ENCODE data around the gene ADAM10. TPM values are rescaled to one million over a fixed set of nuclear protein-coding genes. Genes with fewer than 3 reads are reported as not detected.

Gene ADAM10
- total and polyA plus RNA-seq, 8 donors: 5.8 to 159 (median 17.2) TPM

DNA sequence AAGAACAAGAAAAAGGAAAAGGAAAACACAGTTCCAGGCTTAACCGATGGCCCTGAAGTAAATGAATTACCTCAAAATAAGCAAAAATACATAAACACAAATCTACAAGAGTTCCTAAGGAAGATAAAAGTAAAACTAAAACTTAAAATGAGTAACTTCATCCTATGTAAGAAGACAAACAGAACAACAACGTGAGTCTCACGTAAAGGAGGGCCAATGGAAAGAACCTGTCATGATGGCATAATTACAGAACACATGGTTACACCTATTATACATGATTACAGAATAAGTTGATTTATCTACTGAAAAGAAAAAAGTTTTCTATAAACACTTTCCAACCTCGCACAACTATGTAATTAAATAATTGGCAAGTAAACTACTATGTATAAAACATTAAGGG is 42.1 kb downstream of the ADAM10 start:
- Histone ChIP-seq H3K4me1 (peaks cover 0 to 7% (median 0%) of the 10 kb centered on the region in 4 donors), H3K27me3 (no peaks in the 10 kb centered on the region), H3K9me3 (no peaks in the 10 kb centered on the region), H3K4me3 (no peak overlapping the region), H3K36me3 (peaks cover 0 to 3% (median 1%) of the 10 kb centered on the region in 4 donors), H3K27ac (no peak overlapping the region)
- no peak for DNase-seq
- intact Hi-C loops (cut with DNase I; ENCODE audit: low total_unique reads): no loop called here
- TF ChIP-seq, protein P1, sequence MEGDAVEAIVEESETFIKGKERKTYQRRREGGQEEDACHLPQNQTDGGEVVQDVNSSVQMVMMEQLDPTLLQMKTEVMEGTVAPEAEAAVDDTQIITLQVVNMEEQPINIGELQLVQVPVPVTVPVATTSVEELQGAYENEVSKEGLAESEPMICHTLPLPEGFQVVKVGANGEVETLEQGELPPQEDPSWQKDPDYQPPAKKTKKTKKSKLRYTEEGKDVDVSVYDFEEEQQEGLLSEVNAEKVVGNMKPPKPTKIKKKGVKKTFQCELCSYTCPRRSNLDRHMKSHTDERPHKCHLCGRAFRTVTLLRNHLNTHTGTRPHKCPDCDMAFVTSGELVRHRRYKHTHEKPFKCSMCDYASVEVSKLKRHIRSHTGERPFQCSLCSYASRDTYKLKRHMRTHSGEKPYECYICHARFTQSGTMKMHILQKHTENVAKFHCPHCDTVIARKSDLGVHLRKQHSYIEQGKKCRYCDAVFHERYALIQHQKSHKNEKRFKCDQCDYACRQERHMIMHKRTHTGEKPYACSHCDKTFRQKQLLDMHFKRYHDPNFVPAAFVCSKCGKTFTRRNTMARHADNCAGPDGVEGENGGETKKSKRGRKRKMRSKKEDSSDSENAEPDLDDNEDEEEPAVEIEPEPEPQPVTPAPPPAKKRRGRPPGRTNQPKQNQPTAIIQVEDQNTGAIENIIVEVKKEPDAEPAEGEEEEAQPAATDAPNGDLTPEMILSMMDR (IDR thresholded peaks at IDR 0.05): no peak
- no peak for TF ChIP-seq POLR2A (IDR thresholded peaks at IDR 0.05)
- TF ChIP-seq EP300 (IDR thresholded peaks at IDR 0.05): no peak
- no peak for TF ChIP-seq POLR2AphosphoS5 (IDR thresholded peaks at IDR 0.05)
- WGBS, 5 donors: 87 to 93% (median 91%) methylated on average over 4 of the region's 4 CpGs

DNA sequence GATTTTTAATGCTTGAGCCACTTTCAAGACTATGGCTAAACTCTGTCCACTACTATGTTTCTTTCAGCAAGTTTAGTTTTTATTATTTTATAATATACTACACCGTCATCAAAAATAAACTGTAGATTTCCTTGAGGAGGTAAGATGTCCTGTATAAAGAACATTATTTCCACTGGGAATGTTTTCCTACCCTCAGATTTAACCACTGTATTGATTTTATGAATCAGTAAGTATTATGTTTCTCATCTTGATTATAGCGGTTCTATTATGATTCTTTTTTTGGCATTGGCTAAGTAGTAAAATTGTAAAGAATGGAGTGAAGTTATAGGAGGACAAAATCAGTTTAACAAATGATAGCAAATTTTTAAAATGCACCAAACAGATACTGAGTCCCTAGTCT is 44.4 kb downstream of the ADAM10 start:
- Histone ChIP-seq H3K4me3 (no peak overlapping the region), H3K27ac (no peak overlapping the region), H3K4me1 (peaks cover 0 to 16% (median 3%) of the 10 kb centered on the region in 4 donors), H3K9me3 (peaks cover 0 to under 1% (median 0%) of the 10 kb centered on the region in 4 donors), H3K36me3 (peaks cover 0 to 8% (median 4%) of the 10 kb centered on the region in 4 donors), H3K27me3 (no peaks in the 10 kb centered on the region)
- TF ChIP-seq POLR2AphosphoS5 (IDR thresholded peaks at IDR 0.05): no peak
- TF ChIP-seq EP300 (IDR thresholded peaks at IDR 0.05): no peak
- TF ChIP-seq, protein P1 (IDR thresholded peaks at IDR 0.05): no peak
- TF ChIP-seq POLR2A (IDR thresholded peaks at IDR 0.05): no peak
- DNase-seq: no peak
- 51 to 75% (median 66%) methylated on average over 2 of the region's 2 CpGs for WGBS, 5 donors
- intact Hi-C loops (cut with DNase I; ENCODE audit: low total_unique reads): no loop called here

DNA sequence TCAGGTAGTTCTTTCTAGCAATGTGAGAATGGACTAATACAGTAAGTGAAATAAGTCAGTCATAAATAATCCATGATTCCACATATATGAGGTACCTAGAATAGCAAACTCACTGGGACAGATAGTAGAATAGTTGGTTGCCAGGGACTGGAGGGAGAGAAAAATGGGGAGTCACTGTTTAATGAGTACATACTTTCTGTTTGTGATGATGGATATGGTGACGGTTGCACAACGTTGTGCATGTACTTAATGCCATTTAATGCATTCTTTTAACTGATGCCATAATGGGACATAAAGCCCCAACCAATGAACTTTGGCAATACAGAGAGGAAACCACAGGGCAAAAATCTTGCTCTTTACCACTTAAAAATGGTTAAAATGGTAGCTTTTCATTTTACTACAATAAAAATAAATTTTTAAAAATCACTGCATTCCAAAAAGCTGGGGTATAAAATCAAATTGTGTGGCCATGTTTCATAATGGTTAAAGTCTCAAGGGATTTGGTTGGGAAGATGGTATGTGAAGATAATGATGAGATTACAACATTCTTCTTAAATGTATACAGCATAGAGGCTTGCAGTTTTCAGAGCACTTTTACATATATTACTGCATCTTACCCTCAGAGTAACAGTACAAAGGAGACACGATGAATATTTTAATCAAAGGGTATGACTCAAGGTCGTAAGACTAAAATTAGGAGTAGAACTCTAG is 45.2 kb downstream of the ADAM10 start:
- peaks cover 0 to 8% (median 4%) of the 10 kb centered on the region in 4 donors for H3K36me3 ChIP-seq
- no peak for DNase-seq
- no peak overlapping the region for H3K27ac ChIP-seq
- intact Hi-C loops (cut with DNase I; ENCODE audit: low total_unique reads): no loop called here
- H3K9me3 ChIP-seq: peaks cover 0 to 9% (median 2%) of the 10 kb centered on the region in 4 donors
- peaks cover 0 to 16% (median 3%) of the 10 kb centered on the region in 4 donors for H3K4me1 ChIP-seq
- H3K4me3 ChIP-seq: no peak overlapping the region
- no peak for TF ChIP-seq EP300 (IDR thresholded peaks at IDR 0.05)
- no peak for TF ChIP-seq POLR2A (IDR thresholded peaks at IDR 0.05)
- TF ChIP-seq, protein P1 (IDR thresholded peaks at IDR 0.05): no peak
- no peak for TF ChIP-seq POLR2AphosphoS5 (IDR thresholded peaks at IDR 0.05)
- no peaks in the 10 kb centered on the region for H3K27me3 ChIP-seq
- 77 to 89% (median 83%) methylated on average over 4 of the region's 4 CpGs for WGBS, 5 donors

DNA sequence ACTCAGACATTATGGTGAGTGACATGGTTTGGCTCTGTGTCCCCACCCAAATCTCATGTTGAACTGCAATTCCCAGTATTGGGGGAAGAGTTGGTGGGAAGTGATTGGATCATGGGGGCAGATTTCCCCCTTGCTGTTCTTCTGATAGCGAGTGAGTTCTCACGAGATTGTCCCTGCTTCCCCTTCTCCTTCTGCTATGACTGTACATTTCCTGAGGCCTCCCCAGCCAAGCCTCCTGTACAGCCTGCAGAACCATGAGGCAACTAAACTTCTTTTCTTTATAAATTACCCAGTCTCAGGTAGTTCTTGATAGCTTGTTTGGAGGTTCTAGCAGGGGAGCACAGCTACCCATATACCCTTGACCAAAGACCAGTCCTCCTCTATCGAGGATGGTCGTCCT is 45.9 kb downstream of the ADAM10 start:
- peaks cover 0 to 16% (median 3%) of the 10 kb centered on the region in 4 donors for H3K4me1 ChIP-seq
- intact Hi-C loops (cut with DNase I; ENCODE audit: low total_unique reads): no loop called here
- H3K36me3 ChIP-seq: peaks cover 0 to 8% (median 4%) of the 10 kb centered on the region in 4 donors
- H3K9me3 ChIP-seq: peaks cover 0 to 15% (median 5%) of the 10 kb centered on the region in 4 donors
- no peaks in the 10 kb centered on the region for H3K27me3 ChIP-seq
- DNase-seq: no peak
- H3K27ac ChIP-seq: no peak overlapping the region
- TF ChIP-seq, protein P1 (IDR thresholded peaks at IDR 0.05): no peak
- no peak for TF ChIP-seq POLR2AphosphoS5 (IDR thresholded peaks at IDR 0.05)
- WGBS, 5 donors: 80 to 95% (median 89%) methylated on average over 4 of the region's 4 CpGs
- H3K4me3 ChIP-seq: no peak overlapping the region

Data from stomach (tissue), 9 donors.